HepG2 (cell line): Measurements from ENCODE around the gene SMAD7. TPM values are rescaled to one million over a fixed set of nuclear protein-coding genes. Genes with fewer than 3 reads are reported as not detected.
A peak's percentile ranks its signal among the peaks of the same experiment; 100 is the strongest.

Experiments used
- BCL6 ChIP-seq: IDR thresholded peaks from 2 replicates; pipeline ENCODE4 v1.6.1; 2016; ENCODE audit warnings: missing genetic modification reagents, missing compliant biosample characterization
- ELF3 ChIP-seq: IDR thresholded peaks from 2 replicates; pipeline ENCODE4 v1.6.1; 2016; ENCODE audit warnings: missing genetic modification reagents, missing compliant biosample characterization
- EZH2 ChIP-seq: conservative IDR thresholded peaks from 2 replicates; pipeline ENCODE4 v1.6.1; 2012; ENCODE audit warnings: mild to moderate bottlenecking, low read depth, low read length, moderate library complexity
- HMG20A ChIP-seq: IDR thresholded peaks from 2 replicates; pipeline ENCODE4 v1.6.1; 2016; ENCODE audit warnings: borderline replicate concordance
- HOXA5 ChIP-seq: sonication (generic); formaldehyde crosslinking; IDR thresholded peaks from 2 replicates; pipeline ENCODE4 v1.4.0; 2020; ENCODE audit warnings: missing genetic modification reagents
- JARID2 ChIP-seq: sonication (generic); formaldehyde crosslinking; IDR thresholded peaks from 2 replicates; pipeline ENCODE4 v1.8.1; 2023; ENCODE audit warnings: missing genetic modification reagents, inconsistent platforms; ENCODE audit not compliant: insufficient replicate concordance
- KMT2A ChIP-seq: sonication (generic); formaldehyde crosslinking; IDR thresholded peaks from 2 replicates; pipeline ENCODE4 v1.4.0; 2020; ENCODE audit warnings: missing genetic modification reagents
- MEIS1 ChIP-seq: sonication (generic); formaldehyde crosslinking; IDR thresholded peaks from 2 replicates; pipeline ENCODE4 v1.9.0; 2021; ENCODE audit warnings: mild to moderate bottlenecking, missing genetic modification reagents, moderate library complexity, borderline replicate concordance
- MIER3 ChIP-seq: IDR thresholded peaks from 2 replicates; pipeline ENCODE4 v1.6.1; 2016; ENCODE audit warnings: missing compliant biosample characterization, borderline replicate concordance
- NFKB2 ChIP-seq: sonication (generic); formaldehyde crosslinking; IDR thresholded peaks from 2 replicates; pipeline ENCODE4 v1.4.0; 2020; ENCODE audit warnings: missing genetic modification reagents, borderline replicate concordance
- PHF21A ChIP-seq: sonication (generic); formaldehyde crosslinking; IDR thresholded peaks from 2 replicates; pipeline ENCODE4 v1.5.0; 2020; ENCODE audit warnings: mild to moderate bottlenecking, missing genetic modification reagents
- PRPF4 ChIP-seq: fragments of 200-400 bp; formaldehyde crosslinking; IDR thresholded peaks from 2 replicates; pipeline ENCODE4 v1.6.1; 2016; ENCODE audit warnings: low read length, low read depth; ENCODE audit not compliant: poor library complexity, severe bottlenecking
- RNF2 ChIP-seq: fragments of 450-650 bp; conservative IDR thresholded peaks from 2 replicates; pipeline ENCODE4 v1.6.1; 2016; ENCODE audit warnings: low read depth
- TP53 ChIP-seq: sonication (generic); formaldehyde crosslinking; conservative IDR thresholded peaks from 2 replicates; pipeline ENCODE4 v1.4.0; 2020; ENCODE audit warnings: missing genetic modification reagents
- ZNF343 ChIP-seq: sonication (generic); formaldehyde crosslinking; IDR thresholded peaks from 2 replicates; pipeline ENCODE4 v1.4.0; 2020; ENCODE audit warnings: mild to moderate bottlenecking, missing genetic modification reagents
- ZNF543 ChIP-seq: sonication (generic); formaldehyde crosslinking; IDR thresholded peaks from 2 replicates; pipeline ENCODE4 v1.4.0; 2020; ENCODE audit warnings: mild to moderate bottlenecking, missing genetic modification reagents
- ZNF567 ChIP-seq: sonication (generic); formaldehyde crosslinking; IDR thresholded peaks from 2 replicates; pipeline ENCODE4 v1.8.1; 2023; ENCODE audit warnings: mild to moderate bottlenecking, missing genetic modification reagents, borderline replicate concordance
- ZNF703 ChIP-seq: sonication (generic); formaldehyde crosslinking; IDR thresholded peaks from 2 replicates; pipeline ENCODE4 v1.5.1; 2020; ENCODE audit warnings: missing genetic modification reagents, mild to moderate bottlenecking, moderate library complexity, borderline replicate concordance
- polyA plus RNA-seq, 8 experiments: library from polyadenylated mRNA; depleted of rRNA in 3 of 8; stranded (reverse) in 7 of 8; unstranded in 1 of 8; fragments of >200 nt; fragmentation: Illumina TruSeq in 4 of 8; extraction: Trizol in 4 of 8; gene quantifications; 2 replicates each; pipeline versions ENCODE4 v1.2.1 to v1.2.3, GENCODE V29; 2011 to 2016; ENCODE audit warnings: low read depth in 4 of 8, missing spikeins in 1 of 8, mixed read lengths in 1 of 8; ENCODE audit not compliant: insufficient read depth in 1 of 8
- total RNA-seq, 5 experiments: library from RNA; depleted of rRNA; stranded (reverse); fragments of >200 nt; fragmentation: Illumina TruSeq; extraction: Trizol; gene quantifications; 2 replicates each; pipeline ENCODE4 v1.2.3, GENCODE V29; 2016; ENCODE audit warnings: low read depth in 1 of 5
- TF ChIP-seq, protein P1 (sequence below): sonication (generic); formaldehyde crosslinking; IDR thresholded peaks from 2 replicates; pipeline ENCODE4 v1.5.0; 2020; ENCODE audit warnings: mild to moderate bottlenecking, missing genetic modification reagents
- TF ChIP-seq, protein P2 (sequence below): fragments of 450-650 bp; IDR thresholded peaks from 2 replicates; pipeline ENCODE4 v1.6.1; 2017; ENCODE audit warnings: mild to moderate bottlenecking
- TF ChIP-seq, protein P3 (sequence below): IDR thresholded peaks from 2 replicates; pipeline ENCODE4 v1.6.1; 2018; ENCODE audit warnings: missing genetic modification reagents
- TF ChIP-seq, protein P4 (sequence below): sonication (generic); formaldehyde crosslinking; IDR thresholded peaks from 2 replicates; pipeline ENCODE4 v1.4.0; 2020; ENCODE audit warnings: missing genetic modification reagents, borderline replicate concordance

SMAD7 gene
- total and polyA plus RNA-seq, 2 of the 13 experiments (the other 11 are each of a cell fraction or from before 2014, with no cell fraction given) = 17.4 to 24.7 TPM

DNA sequence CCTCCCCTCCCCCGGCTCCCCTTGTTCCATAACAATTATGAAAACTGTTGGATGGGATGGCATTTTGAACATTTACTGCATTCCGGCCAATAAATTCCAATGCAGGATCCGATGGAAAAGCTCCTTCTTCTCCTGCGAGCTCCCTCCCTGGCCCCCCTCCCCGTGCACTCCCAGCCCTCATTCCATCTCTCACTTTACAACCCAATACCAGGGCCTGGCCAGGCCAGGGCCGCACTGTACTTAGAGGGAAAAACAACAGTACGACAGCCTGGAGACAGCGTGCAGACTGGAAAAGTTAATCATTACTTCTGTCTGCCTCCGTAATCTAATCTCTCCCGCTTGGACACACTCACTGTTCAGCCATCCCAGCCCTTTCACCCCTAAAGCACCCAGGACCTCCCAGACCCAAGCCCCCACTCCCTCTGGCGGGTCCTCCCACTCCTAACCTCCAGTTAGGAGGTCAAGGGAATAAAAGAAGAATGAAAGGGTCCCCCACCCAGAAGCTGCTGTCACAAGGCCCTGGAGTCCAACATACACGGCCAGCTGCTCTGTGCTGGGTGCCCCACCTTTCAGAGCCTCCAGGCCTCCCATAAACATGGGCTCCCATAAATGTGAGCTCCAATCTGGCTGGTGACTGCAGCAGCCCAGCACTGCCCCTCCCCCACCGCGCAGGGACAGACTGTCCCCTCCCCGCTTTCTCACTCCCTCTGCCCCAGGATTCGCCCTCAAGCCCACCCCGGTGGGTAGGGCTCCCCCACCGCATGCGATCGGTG, 20.6 kb downstream of the SMAD7 start (continued):
- TF ChIP-seq, protein P1, sequence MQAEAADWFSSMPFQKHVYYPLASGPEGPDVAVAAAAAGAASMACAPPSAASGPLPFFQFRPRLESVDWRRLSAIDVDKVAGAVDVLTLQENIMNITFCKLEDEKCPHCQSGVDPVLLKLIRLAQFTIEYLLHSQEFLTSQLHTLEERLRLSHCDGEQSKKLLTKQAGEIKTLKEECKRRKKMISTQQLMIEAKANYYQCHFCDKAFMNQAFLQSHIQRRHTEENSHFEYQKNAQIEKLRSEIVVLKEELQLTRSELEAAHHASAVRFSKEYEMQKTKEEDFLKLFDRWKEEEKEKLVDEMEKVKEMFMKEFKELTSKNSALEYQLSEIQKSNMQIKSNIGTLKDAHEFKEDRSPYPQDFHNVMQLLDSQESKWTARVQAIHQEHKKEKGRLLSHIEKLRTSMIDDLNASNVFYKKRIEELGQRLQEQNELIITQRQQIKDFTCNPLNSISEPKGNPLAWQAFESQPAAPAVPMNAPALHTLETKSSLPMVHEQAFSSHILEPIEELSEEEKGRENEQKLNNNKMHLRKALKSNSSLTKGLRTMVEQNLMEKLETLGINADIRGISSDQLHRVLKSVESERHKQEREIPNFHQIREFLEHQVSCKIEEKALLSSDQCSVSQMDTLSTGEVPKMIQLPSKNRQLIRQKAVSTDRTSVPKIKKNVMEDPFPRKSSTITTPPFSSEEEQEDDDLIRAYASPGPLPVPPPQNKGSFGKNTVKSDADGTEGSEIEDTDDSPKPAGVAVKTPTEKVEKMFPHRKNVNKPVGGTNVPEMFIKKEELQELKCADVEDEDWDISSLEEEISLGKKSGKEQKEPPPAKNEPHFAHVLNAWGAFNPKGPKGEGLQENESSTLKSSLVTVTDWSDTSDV = no peak
- TF ChIP-seq MIER3 (CRISPR knock-in tag) (peak; percentile 46; the same call in 1 of the 2 replicates), ZNF703 (CRISPR knock-in tag) (no peak), ZNF567 (CRISPR knock-in tag) (no peak), ZNF343 (CRISPR knock-in tag) (peak; percentile 73; the same call in 1 of the 2 replicates), PHF21A (CRISPR knock-in tag) (peak; percentile 95), ELF3 (CRISPR knock-in tag) (peak; percentile 26; the same call in 1 of the 2 replicates), ZNF543 (CRISPR knock-in tag) (peak; percentile 72; the same call in 1 of the 2 replicates), PRPF4 (no peak), RNF2 (no peak), BCL6 (CRISPR knock-in tag) (peak; percentile 83), TP53 (CRISPR knock-in tag) (no peak), JARID2 (CRISPR knock-in tag) (no peak), MEIS1 (CRISPR knock-in tag) (peak; percentile 94), KMT2A (peak; percentile 80), HMG20A (CRISPR knock-in tag) (peak; percentile 14; the same call in 1 of the 2 replicates), NFKB2 (CRISPR knock-in tag) (peak; percentile 62; the same call in 1 of the 2 replicates), EZH2 (no peak), HOXA5 (CRISPR knock-in tag) (no peak)
- TF ChIP-seq, protein P2, sequence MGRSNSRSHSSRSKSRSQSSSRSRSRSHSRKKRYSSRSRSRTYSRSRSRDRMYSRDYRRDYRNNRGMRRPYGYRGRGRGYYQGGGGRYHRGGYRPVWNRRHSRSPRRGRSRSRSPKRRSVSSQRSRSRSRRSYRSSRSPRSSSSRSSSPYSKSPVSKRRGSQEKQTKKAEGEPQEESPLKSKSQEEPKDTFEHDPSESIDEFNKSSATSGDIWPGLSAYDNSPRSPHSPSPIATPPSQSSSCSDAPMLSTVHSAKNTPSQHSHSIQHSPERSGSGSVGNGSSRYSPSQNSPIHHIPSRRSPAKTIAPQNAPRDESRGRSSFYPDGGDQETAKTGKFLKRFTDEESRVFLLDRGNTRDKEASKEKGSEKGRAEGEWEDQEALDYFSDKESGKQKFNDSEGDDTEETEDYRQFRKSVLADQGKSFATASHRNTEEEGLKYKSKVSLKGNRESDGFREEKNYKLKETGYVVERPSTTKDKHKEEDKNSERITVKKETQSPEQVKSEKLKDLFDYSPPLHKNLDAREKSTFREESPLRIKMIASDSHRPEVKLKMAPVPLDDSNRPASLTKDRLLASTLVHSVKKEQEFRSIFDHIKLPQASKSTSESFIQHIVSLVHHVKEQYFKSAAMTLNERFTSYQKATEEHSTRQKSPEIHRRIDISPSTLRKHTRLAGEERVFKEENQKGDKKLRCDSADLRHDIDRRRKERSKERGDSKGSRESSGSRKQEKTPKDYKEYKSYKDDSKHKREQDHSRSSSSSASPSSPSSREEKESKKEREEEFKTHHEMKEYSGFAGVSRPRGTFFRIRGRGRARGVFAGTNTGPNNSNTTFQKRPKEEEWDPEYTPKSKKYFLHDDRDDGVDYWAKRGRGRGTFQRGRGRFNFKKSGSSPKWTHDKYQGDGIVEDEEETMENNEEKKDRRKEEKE = no peak
- TF ChIP-seq, protein P3, sequence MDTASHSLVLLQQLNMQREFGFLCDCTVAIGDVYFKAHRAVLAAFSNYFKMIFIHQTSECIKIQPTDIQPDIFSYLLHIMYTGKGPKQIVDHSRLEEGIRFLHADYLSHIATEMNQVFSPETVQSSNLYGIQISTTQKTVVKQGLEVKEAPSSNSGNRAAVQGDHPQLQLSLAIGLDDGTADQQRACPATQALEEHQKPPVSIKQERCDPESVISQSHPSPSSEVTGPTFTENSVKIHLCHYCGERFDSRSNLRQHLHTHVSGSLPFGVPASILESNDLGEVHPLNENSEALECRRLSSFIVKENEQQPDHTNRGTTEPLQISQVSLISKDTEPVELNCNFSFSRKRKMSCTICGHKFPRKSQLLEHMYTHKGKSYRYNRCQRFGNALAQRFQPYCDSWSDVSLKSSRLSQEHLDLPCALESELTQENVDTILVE (CRISPR knock-in tag) = peak; percentile 11; the same call in 1 of the 2 replicates
- TF ChIP-seq, protein P4, sequence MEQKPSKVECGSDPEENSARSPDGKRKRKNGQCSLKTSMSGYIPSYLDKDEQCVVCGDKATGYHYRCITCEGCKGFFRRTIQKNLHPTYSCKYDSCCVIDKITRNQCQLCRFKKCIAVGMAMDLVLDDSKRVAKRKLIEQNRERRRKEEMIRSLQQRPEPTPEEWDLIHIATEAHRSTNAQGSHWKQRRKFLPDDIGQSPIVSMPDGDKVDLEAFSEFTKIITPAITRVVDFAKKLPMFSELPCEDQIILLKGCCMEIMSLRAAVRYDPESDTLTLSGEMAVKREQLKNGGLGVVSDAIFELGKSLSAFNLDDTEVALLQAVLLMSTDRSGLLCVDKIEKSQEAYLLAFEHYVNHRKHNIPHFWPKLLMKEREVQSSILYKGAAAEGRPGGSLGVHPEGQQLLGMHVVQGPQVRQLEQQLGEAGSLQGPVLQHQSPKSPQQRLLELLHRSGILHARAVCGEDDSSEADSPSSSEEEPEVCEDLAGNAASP = peak; percentile 69; the same call in 1 of the 2 replicates
